Astrocyte of the spinal cord (primary cell): ENCODE data around the gene DMGDH.

Experiments
- DNase-seq: peaks from one replicate; pipeline ENCODE4 v3.0.0; 2011; ENCODE audit warnings: low read depth, low spot score
- H3K4me3 ChIP-seq: 2 replicates; pipeline ENCODE4 v1.5.1; 2011; ENCODE audit warnings: low read depth, mild to moderate bottlenecking, low read length, moderate library complexity
- in situ Hi-C: cut with HindIII; loops from 2 replicates; pipeline ENCODE4 v1.10.0; 2017; ENCODE audit warnings: low sequenced_read_pairs
- TF ChIP-seq, protein P1 (sequence below): IDR thresholded peaks from 2 replicates; pipeline ENCODE4 v1.5.1; 2012; ENCODE audit warnings: low read depth, mild to moderate bottlenecking, low read length, inconsistent platforms

DMGDH gene

DNA sequence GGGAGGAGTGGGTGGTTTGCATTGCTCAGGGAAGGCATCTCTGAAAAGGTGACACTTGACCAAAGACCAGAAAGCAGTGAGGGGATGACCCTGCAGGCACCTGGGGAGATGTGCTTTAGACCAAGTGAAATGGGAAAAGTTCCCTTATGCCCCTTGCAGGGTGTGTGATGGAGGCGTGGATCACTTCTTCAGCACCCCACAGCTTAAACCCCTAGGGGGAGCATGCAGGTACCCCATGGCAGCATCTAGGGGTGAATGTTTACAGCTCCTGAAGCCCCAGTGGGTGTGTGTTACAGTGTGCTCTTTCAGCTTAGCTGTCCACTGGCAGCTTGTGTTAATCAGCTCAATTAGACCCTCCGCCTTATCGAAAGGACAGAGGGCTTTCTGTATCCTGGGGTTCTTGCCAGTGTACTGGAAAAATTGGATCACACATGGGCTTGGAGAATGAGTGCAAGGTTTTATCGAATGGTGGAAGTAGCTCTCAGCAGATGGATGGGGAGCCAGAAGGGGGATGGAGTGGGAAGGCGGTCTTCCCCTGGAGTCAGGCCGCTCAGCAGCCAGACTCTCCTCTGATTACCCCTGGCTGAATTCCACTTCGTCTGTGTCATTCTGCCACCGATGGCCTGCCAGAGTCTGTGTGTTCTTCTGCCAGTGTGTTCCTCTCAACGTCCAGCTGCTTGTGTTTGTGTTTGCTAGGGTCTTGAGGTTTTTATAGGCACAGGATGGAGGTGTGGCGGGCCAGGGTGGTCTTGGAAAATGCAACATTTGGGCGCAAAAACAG is 6.4 kb upstream of the DMGDH start:
- TF ChIP-seq, protein P1, sequence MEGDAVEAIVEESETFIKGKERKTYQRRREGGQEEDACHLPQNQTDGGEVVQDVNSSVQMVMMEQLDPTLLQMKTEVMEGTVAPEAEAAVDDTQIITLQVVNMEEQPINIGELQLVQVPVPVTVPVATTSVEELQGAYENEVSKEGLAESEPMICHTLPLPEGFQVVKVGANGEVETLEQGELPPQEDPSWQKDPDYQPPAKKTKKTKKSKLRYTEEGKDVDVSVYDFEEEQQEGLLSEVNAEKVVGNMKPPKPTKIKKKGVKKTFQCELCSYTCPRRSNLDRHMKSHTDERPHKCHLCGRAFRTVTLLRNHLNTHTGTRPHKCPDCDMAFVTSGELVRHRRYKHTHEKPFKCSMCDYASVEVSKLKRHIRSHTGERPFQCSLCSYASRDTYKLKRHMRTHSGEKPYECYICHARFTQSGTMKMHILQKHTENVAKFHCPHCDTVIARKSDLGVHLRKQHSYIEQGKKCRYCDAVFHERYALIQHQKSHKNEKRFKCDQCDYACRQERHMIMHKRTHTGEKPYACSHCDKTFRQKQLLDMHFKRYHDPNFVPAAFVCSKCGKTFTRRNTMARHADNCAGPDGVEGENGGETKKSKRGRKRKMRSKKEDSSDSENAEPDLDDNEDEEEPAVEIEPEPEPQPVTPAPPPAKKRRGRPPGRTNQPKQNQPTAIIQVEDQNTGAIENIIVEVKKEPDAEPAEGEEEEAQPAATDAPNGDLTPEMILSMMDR, result no peak
- no peak for DNase-seq
- in situ Hi-C loops, result no loop called here

GRCh38 chr5:79074641-79075040 is 5.2 kb upstream of the DMGDH start:
- TF ChIP-seq, protein P1, result no peak
- no peak overlapping the region for H3K4me3 ChIP-seq
- peak; percentile 24 for DNase-seq
- in situ Hi-C loops, result no loop called here

More for the DNA sequence above, 6.4 kb upstream of the DMGDH start:
- no peak overlapping the region for H3K4me3 ChIP-seq

DNA sequence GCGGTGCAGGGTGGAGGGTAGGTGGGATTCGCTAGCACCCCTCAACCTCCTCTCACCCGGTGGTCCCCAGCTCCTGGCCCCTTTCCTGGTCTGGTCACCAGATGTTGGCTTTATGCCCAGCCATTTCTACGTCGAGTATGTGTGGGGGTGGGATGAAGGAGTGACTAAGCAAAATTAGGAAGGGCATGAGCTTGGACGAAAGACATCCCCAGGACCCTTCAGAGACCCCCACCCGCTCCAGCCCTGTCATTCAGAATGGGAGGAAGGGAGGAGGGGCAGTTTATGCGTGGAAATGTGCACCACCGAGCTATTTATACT is 835 bp upstream of the DMGDH start:
- in situ Hi-C loops, result no loop called here
- no peak overlapping the region for H3K4me3 ChIP-seq
- DNase-seq, result no peak
- TF ChIP-seq, protein P1, result no peak

GRCh38 chr5:79062436-79062835 is 7.0 kb downstream of the DMGDH start:
- DNase-seq, result no peak
- TF ChIP-seq, protein P1, result no peak
- no peak overlapping the region for H3K4me3 ChIP-seq
- in situ Hi-C loops, result no loop called here

- in situ Hi-C loops, result no loop called here
- no peak for DNase-seq
- TF ChIP-seq, protein P1, result no peak
- H3K4me3 ChIP-seq, result no peak overlapping the region
These were observed 9.8 kb downstream of the DMGDH start for GRCh38 chr5:79059674-79060073.

- TF ChIP-seq, protein P1, result no peak
- in situ Hi-C loops, result no loop called here
- H3K4me3 ChIP-seq, result no peak overlapping the region
- DNase-seq, result no peak
These were observed 12.6 kb downstream of the DMGDH start for GRCh38 chr5:79056847-79057246.
